Subcutaneous adipose tissue (tissue), 4 donors: ENCODE measurements around the gene OBP2A. TPM values are rescaled to one million over a fixed set of nuclear protein-coding genes. Genes with fewer than 3 reads are reported as not detected.
"Not testable (repeated sequence)": the region's sequence is repeated elsewhere in the genome, so short reads cannot be mapped to it uniquely, and the experiment has no call there.

Experiments
- total RNA-seq, 4 donors: library from RNA; depleted of rRNA; stranded (reverse); fragments of >200 nt; gene quantifications; one replicate each; pipeline ENCODE4 v1.1.0, GENCODE V29; 2016
- TF ChIP-seq, protein P1 (sequence below): fragments of 450-650 bp; IDR thresholded peaks from one replicate; pipeline ENCODE4 v1.5.1; 2016; ENCODE audit warnings: low read depth, mild to moderate bottlenecking, control low read depth, antibody characterized with exemption, moderate library complexity

OBP2A gene
- total RNA-seq = not detected

GRCh38 chr9:135545646-135546176 lies at the start of gene OBP2A:
Gene OBP2A, plus strand, starts transcription at chr9:135546126. Its CDS starts 55 bp downstream, at chr9:135546181.
- TF ChIP-seq, protein P1, sequence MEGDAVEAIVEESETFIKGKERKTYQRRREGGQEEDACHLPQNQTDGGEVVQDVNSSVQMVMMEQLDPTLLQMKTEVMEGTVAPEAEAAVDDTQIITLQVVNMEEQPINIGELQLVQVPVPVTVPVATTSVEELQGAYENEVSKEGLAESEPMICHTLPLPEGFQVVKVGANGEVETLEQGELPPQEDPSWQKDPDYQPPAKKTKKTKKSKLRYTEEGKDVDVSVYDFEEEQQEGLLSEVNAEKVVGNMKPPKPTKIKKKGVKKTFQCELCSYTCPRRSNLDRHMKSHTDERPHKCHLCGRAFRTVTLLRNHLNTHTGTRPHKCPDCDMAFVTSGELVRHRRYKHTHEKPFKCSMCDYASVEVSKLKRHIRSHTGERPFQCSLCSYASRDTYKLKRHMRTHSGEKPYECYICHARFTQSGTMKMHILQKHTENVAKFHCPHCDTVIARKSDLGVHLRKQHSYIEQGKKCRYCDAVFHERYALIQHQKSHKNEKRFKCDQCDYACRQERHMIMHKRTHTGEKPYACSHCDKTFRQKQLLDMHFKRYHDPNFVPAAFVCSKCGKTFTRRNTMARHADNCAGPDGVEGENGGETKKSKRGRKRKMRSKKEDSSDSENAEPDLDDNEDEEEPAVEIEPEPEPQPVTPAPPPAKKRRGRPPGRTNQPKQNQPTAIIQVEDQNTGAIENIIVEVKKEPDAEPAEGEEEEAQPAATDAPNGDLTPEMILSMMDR = not testable (repeated sequence)

GRCh38 chr9:135498381-135499126 lies 47.4 kb upstream of the OBP2A start:
- TF ChIP-seq, protein P1 = no peak

DNA sequence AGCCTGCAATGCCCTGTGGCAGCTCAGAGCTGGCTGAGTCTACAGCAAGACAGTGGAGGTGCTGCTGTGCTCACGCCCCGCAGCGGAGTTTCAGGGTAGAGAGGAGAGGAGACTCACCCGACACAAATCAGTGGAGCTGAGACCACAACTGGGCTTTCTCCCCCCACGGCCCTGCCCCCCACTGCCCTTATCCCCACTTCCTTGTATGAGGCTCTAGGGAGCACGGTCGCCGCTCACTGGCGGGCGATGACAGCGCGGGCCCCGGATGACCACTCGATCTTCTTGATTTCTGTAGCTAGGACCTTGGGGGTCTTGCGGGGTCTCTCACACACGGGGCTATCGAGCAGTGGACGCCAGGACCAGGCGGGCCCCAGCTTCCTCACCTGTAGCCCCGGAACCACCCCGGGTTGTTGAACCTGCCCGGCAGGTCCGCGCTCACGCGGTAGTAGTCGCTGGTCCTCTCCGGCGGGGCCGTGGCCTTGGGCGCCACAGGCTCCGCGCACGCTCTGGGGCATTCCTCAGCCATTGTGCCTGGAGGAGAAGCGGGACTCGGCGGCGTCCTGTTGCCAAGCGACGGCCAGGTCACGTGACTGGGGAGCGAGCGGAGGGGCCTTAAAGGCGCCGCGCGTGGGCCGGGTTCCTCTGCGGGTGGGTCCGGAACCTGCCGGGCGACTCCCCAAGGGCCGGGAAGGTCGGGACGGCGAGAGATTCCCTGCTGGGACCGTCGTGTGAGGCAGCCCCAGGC lies 46.4 kb upstream of the OBP2A start:
- TF ChIP-seq, protein P1 = no peak

GRCh38 chr9:135500071-135500524 lies 45.8 kb upstream of the OBP2A start:
- TF ChIP-seq, protein P1 = no peak

DNA sequence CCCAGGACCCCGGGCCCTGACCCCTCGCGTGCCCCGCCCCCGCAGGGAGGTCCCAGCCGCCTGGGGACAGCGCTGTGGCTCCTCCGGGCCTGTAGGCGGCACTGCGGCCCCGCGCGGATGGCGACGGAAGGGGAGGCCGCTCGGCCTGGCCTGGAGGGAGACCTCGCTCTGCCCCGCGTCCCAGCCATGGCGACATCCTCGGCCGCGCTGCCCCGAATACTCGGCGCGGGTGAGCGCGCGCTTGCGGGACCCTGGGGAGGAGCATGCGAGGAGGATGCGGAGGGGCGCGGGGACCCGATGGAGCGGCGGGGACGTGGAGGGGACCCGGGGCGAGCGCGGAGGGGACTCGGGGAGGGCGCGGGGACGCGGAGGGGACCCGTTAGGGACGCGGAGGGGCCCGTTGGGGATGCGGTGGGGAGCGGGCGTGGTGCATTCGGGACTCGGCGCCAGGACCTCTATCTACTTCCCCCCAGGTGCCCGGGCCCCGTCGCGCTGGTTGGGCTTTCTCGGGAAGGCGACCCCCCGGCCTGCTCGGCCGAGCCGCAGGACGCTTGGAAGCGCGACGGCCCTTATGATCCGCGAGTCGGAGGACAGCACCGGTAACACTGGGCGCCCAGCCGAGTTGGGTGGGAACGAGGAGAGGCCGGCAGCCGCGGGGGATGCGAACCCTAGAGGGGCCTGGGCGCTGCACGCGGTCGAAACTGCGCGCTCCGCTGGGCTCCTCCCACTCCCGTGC lies 45.2 kb upstream of the OBP2A start, which contains the start of gene MRPS2:
Gene MRPS2 (plus strand): TSS at position 158 of the 736 bp plus-strand sequence. CDS start 29 bp downstream, at position 187.
- TF ChIP-seq, protein P1 = no peak

DNA sequence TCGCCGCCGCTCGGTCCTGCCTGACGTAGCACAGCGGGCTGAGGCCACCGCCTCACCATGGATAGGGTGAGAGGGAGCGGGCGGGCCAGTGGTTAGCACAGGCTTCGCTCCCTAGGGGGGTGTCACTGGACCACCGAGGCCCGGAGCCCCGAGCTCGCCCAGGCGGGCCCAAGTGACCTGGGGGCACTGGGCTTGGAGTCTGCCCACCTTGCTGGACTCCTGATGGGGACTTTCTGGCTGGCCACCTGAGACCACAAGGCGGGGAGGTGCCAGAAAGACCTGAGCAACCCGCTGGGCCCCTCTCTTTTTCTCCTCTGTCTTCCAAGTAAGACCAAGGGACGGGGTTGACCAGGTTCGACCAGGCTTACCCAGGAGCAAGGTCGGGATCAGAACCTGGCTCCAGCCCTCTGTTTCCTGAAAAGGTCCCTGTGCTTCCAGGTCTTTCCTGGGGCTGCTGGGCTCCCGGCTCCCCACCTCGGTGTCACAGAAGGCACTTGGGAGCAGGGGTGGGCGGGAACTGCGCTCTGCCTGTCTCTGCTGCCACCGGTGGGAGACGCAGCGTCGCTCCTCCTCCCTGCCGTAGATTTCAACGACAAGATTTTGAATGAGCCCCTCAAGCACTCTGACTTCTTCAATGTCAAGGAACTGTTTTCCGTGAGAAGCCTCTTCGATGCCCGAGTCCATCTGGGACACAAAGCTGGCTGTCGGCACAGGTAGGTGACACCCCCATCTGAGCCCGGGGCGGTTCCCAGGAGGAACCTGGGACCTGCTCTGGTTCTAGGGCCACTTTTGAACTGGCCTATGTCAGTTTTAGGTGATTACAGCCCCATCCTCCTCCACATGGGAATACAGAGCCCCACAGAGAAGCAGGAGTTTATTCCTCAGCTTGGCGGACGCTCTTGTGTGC lies 44.4 kb upstream of the OBP2A start:
- TF ChIP-seq, protein P1 = no peak
